HG03460 (cell line): ENCODE data around the gene HDAC9.
"Not testable (repeated sequence)": the region's sequence is repeated elsewhere in the genome, so short reads cannot be mapped to it uniquely, and the experiment has no call there.

Experiments used
- ATAC-seq: cut with Tn5 transposase; IDR thresholded peaks from one replicate; pipeline ENCODE4 v1.9.1; 2021; ENCODE audit not compliant: unreplicated experiment

Gene HDAC9

GRCh38 chr7:18936265-18936664 lies 440.7 kb downstream of the HDAC9 start:
- no peak for ATAC-seq

- ATAC-seq: no peak
Observed at GRCh38 chr7:18939771-18940592, 444.4 kb downstream of the HDAC9 start.

DNA sequence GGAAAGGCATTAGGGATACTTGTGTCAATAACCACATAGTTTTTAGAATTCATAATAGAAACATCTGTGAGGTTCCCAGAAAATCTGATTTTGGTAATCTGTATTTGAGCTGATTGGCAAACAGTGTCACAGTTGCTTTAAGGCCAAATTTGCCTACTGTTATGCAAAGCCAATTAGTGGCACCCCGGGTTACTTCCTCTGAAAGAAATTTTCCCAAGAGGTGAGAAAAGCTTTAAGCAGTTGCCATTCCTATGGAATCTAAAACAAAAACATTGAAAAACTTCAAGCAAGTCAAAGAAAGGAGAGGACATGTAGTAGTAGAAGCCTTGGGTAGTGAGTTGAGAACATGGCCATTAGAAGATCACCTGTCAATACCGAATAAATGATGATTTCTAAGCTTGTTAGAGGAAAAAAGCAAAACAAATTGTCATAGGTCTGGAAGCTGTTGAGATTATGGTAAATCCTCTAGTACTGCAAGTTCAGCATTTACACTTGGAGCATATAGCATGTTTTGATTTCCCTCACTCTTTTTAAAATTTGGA lies 445.1 kb downstream of the HDAC9 start:
- no peak for ATAC-seq

GRCh38 chr7:18941207-18941606 lies 445.7 kb downstream of the HDAC9 start:
- ATAC-seq: no peak

DNA sequence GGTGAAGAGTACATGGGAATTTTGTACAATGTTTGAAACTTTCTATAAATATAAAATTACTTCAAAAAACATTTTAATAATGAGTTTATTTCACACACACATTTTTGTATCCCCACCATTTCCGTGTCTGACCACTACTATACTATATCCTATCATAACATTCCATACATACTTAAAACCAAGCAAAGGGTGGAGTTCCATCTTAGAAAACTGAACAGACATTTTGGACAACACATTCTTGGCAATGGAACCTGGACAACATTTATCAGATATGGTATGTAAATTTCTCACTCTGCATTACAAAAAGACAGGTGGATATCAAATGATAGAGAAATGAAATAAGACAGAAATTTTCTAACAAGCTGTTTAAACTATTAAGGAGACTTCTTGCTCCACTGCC lies 453.0 kb downstream of the HDAC9 start:
- no peak for ATAC-seq

DNA sequence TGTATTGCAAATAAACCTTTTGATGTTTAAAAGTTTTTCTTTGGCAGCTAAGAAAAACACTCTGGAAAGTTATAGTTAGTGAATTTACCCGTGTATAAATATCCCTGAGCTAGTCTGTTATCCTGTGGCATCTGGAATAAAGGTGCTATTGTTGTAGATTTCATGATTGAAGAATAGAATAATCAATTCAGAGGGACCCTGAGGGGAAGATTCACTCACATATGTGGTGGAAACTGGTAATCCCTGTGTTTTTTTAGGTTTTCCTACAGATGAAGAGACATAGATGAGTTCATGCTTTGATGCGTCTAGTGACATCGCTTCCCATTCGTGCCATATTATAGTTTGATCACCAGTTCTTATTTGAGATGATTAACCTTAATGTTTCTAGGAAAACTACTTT lies 457.3 kb downstream of the HDAC9 start:
- no peak for ATAC-seq

GRCh38 chr7:18958627-18959026 lies 463.1 kb downstream of the HDAC9 start:
- no peak for ATAC-seq

- ATAC-seq: no peak
Observed at GRCh38 chr7:18960725-18961124, 465.2 kb downstream of the HDAC9 start.

GRCh38 chr7:18962031-18962430 lies 466.5 kb downstream of the HDAC9 start:
- ATAC-seq: no peak

- no peak for ATAC-seq
Observed at GRCh38 chr7:18965657-18966056, 470.1 kb downstream of the HDAC9 start.

GRCh38 chr7:18967755-18968154 lies 472.2 kb downstream of the HDAC9 start:
- not testable (repeated sequence) for ATAC-seq

DNA sequence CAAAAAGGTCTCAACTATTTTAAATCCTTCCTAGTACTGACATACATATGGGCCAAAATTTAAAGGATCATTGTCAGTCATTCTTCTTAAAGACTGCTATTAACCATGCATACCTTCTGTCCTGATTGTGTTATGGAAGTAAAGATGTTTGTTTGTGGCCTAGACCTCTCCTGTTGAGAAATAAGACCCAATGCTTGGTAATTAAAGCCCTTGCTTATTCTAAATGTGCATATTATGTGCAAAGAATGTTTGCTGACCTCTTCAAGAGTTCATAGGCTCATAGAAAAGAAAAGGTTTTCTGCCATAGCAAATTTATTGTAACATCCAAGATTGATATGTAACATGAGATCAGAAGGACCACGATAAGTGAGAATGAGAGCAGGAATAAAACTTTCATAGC lies 476.3 kb downstream of the HDAC9 start:
- no peak for ATAC-seq

GRCh38 chr7:18974803-18975202 lies 479.3 kb downstream of the HDAC9 start:
- no peak for ATAC-seq

DNA sequence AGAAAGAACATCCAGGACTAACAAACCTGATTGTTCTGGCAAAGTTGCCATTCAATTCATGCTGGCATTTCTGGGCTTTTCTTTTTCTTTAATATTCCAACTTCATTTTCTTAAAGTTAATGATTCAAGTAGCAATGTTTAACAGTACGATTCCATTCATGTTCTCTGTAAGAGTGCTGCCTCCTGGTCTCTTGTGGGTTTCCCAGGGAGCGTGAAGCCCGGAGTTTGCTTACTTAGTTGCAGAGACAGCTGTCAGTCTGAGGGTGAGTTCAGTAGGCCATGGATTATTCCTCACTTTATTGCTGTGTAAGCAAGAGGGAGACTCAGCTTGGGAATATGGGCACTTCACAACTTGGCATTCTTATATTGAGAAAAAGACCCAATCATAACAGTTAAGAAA lies 479.7 kb downstream of the HDAC9 start:
- no peak for ATAC-seq

DNA sequence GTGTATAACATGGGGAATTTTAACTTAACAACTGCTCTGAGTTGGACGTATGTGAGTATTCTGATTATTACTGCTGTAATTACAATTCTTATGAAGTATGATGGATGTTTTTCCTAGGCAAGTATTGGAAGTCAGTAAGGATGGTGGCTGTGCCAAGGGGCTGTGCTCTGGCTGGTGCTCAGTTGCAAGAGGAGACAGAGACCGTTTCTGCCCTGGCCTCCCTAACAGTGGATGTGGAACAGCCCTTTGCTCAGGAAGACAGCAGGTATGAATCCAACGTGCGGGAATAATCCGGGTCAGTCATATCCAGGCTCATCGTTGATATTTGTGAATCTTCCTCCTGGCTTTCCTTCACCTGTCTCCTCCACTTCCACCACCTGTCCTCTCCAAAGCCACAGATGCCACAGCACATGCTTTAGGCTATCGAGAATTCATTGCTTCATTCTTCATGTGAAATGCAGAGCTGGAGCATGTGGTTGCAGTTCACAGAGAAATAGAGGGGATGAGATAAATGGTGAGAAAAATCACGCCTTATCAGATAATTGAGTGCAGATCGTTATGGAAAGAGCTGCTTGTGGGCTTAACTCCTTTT lies 480.2 kb downstream of the HDAC9 start:
- ATAC-seq: no peak

DNA sequence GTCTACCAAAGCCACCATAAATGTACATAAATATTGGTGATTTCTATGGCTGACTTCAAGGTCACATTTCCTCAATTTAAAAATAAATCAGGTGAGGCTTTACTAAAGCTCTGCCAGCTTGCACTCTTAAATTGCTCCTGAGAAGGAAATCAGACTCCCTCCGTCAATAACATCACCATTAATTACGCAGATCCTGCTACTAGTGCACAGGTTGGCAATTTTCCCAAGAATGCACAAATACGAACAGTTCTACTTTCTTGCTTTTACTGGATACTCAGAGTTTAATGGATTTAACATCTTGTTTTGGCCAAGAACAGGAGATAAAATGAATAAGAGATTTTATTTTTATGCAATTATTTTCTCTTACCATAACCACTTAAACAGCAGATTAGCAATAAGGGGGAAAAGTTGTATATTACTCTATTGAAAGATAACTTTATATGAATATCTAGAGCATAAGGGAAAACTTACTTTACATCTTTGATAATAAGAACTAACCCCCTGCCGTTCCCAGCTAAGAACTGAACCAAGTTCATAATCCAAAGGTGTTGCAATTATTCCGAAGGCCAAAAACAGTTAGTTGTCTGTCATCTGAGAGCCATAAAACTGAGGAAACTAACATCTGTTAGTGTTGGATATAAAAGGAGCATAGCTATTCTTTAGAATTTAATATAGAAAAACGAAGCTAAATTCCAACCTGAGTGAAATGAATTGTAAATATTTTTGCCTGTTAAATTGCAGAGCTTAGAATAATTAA lies 481.3 kb downstream of the HDAC9 start:
- no peak for ATAC-seq

DNA sequence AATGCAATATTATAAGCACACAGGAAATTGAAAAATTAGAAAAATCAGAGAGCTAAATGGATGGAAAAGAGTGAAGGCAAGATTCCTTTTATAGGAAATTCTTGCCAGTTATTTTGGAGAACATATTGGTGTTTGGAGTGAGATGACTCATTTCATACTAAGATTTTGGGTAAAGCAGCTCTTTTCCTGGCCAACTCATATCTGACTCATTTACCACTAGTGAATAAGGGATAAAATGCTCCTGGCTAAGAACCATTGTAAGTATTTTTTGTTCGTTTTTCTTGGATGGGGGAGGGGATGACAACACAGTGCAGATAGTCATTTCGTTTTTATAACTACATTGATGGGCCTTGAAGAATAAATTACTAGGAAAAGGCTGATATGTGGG lies 482.6 kb downstream of the HDAC9 start:
- no peak for ATAC-seq

DNA sequence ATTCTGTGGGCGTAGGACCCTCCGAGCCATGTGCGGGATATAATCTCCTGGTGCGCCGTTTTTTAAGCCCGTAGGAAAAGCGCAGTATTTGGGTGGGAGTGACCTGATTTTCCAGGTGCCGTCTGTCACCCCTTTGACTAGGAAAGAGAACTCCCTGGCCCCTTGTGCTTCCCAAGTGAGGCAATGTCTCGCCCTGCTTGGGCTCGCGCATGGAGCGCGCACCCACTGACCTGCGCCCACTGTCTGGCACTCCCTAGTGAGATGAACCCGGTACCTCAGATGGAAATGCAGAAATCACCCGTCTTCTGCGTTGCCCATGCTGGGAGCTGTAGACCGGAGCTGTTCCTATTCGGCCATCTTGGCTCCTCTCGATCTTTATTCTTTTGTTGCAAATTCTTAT lies 495.2 kb downstream of the HDAC9 start:
- not testable (repeated sequence) for ATAC-seq

GRCh38 chr7:18993933-18994668 lies 498.6 kb downstream of the HDAC9 start:
- no peak for ATAC-seq

DNA sequence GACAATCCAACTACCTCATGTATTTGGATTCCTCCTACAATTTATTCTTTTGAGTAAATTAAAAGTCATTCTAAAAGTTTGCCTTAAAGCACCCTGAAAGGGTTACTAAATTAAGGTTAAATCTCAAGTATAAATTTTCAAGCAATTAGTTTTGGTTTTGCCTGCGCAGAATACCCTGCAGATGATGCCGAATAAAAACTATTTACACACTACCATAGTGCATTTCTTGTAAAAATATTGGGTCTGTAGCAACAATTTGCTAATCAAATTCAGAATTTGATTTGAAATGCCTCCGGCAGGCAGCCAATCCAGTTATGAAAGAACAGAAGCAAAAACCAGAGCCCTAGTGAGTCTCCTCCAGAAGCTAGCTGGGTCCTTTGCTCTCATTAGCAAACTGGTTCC lies 499.7 kb downstream of the HDAC9 start:
- no peak for ATAC-seq

DNA sequence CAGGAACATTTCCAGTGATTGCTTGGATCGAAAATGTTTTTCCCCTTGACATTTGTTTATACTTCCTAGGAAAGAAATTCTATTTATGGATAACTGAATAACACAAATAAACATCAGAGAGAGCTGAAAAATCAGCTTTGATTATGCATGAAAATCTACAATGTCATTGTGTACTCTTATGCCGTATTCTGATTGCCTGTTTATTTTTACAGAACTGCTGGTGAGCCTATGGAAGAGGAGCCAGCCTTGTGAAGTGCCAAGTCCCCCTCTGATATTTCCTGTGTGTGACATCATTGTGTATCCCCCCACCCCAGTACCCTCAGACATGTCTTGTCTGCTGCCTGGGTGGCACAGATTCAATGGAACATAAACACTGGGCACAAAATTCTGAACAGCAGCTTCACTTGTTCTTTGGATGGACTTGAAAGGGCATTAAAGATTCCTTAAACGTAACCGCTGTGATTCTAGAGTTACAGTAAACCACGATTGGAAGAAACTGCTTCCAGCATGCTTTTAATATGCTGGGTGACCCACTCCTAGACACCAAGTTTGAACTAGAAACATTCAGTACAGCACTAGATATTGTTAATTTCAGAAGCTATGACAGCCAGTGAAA lies 500.4 kb downstream of the HDAC9 start:
- no peak for ATAC-seq
